Peyer's patch (tissue), 4 donors: ENCODE results near the gene ZNF385A. TPM values are rescaled to one million over a fixed set of nuclear protein-coding genes. Genes with fewer than 3 reads are reported as not detected.

ENCODE experiments used
- DNase-seq, 3 donors: peaks; one replicate each; pipeline ENCODE4 v3.0.0-alpha.2; 2017 to 2019
- H3K27ac ChIP-seq, 4 donors: fragments of 200-600 bp; sonication (generic); one replicate each; pipeline ENCODE4 v1.5.1; 2016 to 2019
- H3K27me3 ChIP-seq, 2 donors: fragments of 200-600 bp; sonication (generic); one replicate each; pipeline ENCODE4 v1.5.1; 2019
- H3K36me3 ChIP-seq, 3 donors: fragments of 200-600 bp; sonication (generic); one replicate each; pipeline ENCODE4 v1.5.1; 2016 to 2019
- H3K4me1 ChIP-seq, 4 donors: fragments of 200-600 bp; sonication (generic); one replicate each; pipeline ENCODE4 v1.5.1; 2016 to 2019
- H3K4me3 ChIP-seq, 4 donors: fragments of 200-600 bp; sonication (generic); 1 replicate in 3 of 4; 2 replicates in 1 of 4; pipeline ENCODE4 v1.5.1; 2016 to 2019; ENCODE audit warnings: mild to moderate bottlenecking in 1 of 4
- H3K9me3 ChIP-seq, 4 donors: fragments of 200-600 bp; sonication (generic); one replicate each; pipeline ENCODE4 v1.5.1; 2016 to 2019; ENCODE audit warnings: mild to moderate bottlenecking in 1 of 4
- POLR2A ChIP-seq, 2 donors: fragments of 450-650 bp; IDR thresholded peaks; one replicate each; pipeline ENCODE4 v1.5.1; 2017; ENCODE audit warnings: antibody characterized with exemption in 2 of 2, mild to moderate bottlenecking in 2 of 2, moderate library complexity in 2 of 2
- total RNA-seq, 4 donors: library from RNA; depleted of rRNA; stranded (reverse); fragments of >200 nt; gene quantifications; one replicate each; pipeline ENCODE4 v1.1.0, GENCODE V29; 2016
- TF ChIP-seq, protein P1 (sequence below), 6 experiments: fragments of 450-650 bp in 4 of 6; fragments of 200-600 bp in 2 of 6; sonication (generic) in 1 of 6; IDR thresholded peaks; one replicate each; pipeline ENCODE4 v1.5.1; 2017 to 2019; ENCODE audit warnings: antibody characterized with exemption in 6 of 6, mild to moderate bottlenecking in 3 of 6, moderate library complexity in 1 of 6

ZNF385A gene
- total RNA-seq, 4 donors from 2014 or later, result 7.3 to 28.1 (median 9.7) TPM

DNA sequence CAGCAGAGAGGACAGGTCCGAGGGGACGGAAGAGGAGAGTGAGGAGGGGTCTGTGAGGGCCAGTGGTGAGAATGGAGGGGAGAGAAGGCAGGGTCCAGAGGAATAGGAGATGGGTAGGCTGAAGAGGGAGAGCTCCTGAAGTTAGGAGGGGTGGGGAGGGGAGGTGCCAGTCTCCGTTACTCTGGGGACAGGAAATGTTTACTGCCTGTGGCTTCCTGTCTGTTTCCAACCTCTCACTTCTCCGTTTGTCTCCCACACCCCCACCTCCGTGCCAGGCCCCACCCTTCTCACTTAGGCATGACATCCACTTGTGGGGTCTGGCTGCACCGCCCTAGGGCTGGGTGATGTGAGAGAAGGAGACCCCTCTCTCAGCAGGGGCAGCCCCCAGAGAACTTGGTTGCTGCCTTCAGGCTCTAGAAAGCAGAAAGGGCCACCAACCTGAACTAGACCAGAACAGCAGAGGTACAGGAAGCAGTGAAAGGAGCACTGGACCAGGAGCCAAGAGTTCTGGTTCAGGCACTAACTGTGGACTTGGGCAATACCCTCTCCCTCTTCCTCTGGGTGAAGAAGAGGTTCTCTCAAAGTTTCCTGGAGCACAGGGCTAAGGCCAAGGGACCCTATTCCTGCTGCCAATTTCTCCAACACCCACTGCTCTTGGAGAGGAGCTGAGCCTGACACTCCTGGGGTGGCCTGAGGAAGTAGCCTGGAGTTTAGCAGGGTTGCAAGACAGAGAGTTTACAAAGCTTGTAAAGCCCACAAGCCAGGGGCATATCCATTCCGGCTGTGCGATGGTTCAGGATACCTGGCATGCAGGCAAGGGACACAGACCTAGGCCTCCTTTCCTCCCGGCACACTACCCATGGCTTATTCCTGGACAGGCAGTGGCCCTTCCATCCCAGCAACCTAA, 29.0 kb upstream of the ZNF385A start:
- no peaks in the 10 kb centered on the region for H3K27me3 ChIP-seq
- H3K36me3 ChIP-seq, result peaks cover 0 to 13% (median 0%) of the 10 kb centered on the region in 3 donors
- TF ChIP-seq, protein P1, sequence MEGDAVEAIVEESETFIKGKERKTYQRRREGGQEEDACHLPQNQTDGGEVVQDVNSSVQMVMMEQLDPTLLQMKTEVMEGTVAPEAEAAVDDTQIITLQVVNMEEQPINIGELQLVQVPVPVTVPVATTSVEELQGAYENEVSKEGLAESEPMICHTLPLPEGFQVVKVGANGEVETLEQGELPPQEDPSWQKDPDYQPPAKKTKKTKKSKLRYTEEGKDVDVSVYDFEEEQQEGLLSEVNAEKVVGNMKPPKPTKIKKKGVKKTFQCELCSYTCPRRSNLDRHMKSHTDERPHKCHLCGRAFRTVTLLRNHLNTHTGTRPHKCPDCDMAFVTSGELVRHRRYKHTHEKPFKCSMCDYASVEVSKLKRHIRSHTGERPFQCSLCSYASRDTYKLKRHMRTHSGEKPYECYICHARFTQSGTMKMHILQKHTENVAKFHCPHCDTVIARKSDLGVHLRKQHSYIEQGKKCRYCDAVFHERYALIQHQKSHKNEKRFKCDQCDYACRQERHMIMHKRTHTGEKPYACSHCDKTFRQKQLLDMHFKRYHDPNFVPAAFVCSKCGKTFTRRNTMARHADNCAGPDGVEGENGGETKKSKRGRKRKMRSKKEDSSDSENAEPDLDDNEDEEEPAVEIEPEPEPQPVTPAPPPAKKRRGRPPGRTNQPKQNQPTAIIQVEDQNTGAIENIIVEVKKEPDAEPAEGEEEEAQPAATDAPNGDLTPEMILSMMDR (IDR thresholded peaks at IDR 0.05), result no peak
- no peak for TF ChIP-seq POLR2A (IDR thresholded peaks at IDR 0.05)
- peaks cover 0 to 59% (median 21%) of the 10 kb centered on the region in 4 donors for H3K4me1 ChIP-seq
- peak in 2 of 3 donors; percentile 88 to 91 for DNase-seq
- H3K4me3 ChIP-seq, result peak overlapping the region in 3 of 4 donors; percentile 13 to 84 (median 34)
- H3K27ac ChIP-seq, result peak overlapping the region; percentile 68 to 81 (median 76)
- H3K9me3 ChIP-seq, result no peaks in the 10 kb centered on the region

DNA sequence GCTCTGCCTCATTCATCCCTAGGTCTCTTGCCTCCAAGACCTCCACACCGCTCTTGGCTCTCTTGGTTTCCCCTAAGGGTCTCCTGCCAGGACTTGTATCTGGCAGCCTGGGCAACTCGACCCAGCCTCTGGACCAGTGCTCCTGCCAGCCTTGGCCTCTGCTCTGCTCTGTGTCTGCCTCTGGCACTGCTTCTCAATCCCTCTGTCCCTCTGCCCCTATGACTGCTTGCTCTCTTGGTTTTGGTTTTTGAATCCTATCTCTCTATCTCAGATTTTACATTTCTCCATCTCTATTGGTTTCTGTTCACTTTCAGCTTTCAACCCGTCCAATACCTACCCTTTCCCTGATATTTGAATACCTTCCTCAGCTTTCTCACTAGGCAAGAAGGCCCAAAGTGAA, 28.3 kb upstream of the ZNF385A start:
- no peak for TF ChIP-seq POLR2A (IDR thresholded peaks at IDR 0.05)
- TF ChIP-seq, protein P1 (IDR thresholded peaks at IDR 0.05), result no peak
- H3K27ac ChIP-seq, result peak overlapping the region; percentile 68 to 81 (median 76)
- H3K9me3 ChIP-seq, result no peaks in the 10 kb centered on the region
- no peak for DNase-seq
- peaks cover 0 to 19% (median 0%) of the 10 kb centered on the region in 3 donors for H3K36me3 ChIP-seq
- no peaks in the 10 kb centered on the region for H3K27me3 ChIP-seq
- peak overlapping the region in 3 of 4 donors; percentile 13 to 84 (median 34) for H3K4me3 ChIP-seq
- H3K4me1 ChIP-seq, result peaks cover 0 to 59% (median 21%) of the 10 kb centered on the region in 4 donors

DNA sequence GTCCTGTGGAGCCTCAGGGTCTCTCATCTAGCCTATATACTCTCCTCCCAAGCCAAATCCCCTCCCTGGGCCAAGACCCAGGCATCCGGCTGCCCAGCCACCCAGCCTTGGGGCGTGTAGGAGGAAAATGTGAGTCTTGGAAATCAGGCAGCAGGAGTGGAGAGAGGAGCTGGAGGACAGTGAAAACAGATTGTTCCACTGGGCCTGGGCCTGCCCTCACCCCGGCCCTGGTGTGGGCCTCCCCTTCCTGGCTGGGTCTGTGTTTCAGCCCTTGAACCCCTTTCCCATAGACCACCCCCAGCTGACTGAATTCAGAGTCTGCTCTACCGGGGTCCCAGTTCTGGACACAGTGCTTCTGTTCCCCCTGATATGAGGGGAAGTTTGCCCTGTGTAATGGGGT, 27.8 kb upstream of the ZNF385A start:
- Histone ChIP-seq H3K4me3 (peak overlapping the region in 1 of 4 donors; percentile 84), H3K27ac (peak overlapping the region; percentile 68 to 81 (median 76)), H3K9me3 (no peaks in the 10 kb centered on the region), H3K4me1 (peaks cover 0 to 59% (median 21%) of the 10 kb centered on the region in 4 donors), H3K36me3 (peaks cover 0 to 24% (median 0%) of the 10 kb centered on the region in 3 donors), H3K27me3 (no peaks in the 10 kb centered on the region)
- DNase-seq, result no peak
- TF ChIP-seq, protein P1 (IDR thresholded peaks at IDR 0.05), result no peak
- no peak for TF ChIP-seq POLR2A (IDR thresholded peaks at IDR 0.05)

DNA sequence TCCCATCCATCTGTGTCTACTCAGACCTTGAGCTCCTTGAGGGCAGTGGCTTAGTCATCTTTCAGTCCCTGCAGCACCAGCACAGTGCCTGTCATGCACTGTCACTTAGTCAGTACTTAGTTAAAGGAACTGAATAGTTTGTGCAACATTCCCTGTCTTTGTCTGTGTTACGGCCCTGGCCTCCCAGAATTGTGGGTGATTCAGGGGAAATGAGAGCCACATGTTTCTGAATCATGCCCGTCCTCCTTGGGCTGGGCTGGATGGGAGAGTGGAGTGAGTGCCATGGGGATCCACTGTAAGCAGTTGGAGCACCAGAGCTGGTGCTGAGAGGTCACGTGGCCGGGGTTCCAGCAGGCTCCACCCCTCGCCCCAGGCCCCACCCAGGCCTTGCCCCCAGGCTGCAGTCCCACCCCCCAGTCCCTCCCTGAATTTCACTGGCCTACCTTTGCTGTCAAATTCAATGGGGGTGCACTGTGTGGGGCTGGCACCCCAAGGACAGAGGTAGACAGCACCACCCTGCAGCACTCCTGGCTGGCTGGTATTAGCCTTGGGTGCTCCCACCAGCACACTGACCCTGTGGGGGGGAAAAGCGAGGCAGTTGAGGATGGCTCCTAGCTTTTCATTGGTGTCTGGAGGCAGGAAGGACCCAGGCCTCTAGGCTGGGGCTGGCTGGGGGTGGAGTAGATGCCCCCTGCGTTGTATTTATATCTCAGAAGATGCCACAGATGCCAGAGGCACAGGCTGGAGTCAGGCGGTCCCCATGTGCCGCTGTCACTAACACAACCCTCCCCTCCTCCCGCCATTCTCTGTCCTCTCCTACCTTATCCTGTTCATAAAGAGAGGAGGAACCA, 27.1 kb upstream of the ZNF385A start:
- Histone ChIP-seq H3K36me3 (peaks cover 0 to 27% (median 0%) of the 10 kb centered on the region in 3 donors), H3K27ac (peak overlapping the region; percentile 68 to 81 (median 76)), H3K4me3 (no peak overlapping the region), H3K27me3 (no peaks in the 10 kb centered on the region), H3K9me3 (no peaks in the 10 kb centered on the region), H3K4me1 (peaks cover 0 to 57% (median 21%) of the 10 kb centered on the region in 4 donors)
- TF ChIP-seq POLR2A (IDR thresholded peaks at IDR 0.05), result no peak
- TF ChIP-seq, protein P1 (IDR thresholded peaks at IDR 0.05), result no peak
- peak in 1 of 3 donors; percentile 65 for DNase-seq

DNA sequence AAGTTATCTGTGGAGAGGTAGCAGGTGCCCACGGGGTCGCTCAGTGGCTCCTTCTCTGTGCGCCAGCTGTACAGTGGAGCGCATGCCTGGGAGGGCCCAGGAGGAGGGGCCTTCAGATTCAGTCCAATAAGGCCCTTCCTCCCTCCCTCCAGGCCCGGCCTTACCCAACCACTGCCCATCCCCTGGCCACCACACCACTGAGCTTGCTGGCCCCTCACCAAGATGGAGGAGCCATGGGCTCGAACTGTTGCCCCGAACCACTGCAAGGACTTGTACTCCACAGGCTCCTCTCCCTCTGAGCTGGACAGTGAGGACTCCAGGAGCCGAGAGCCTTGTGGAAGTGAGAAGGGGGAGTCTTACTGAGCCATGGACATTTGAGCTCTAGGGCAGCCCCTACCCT, 24.7 kb upstream of the ZNF385A start:
- Histone ChIP-seq H3K9me3 (no peaks in the 10 kb centered on the region), H3K36me3 (peaks cover 0 to 48% (median 0%) of the 10 kb centered on the region in 3 donors), H3K27me3 (no peaks in the 10 kb centered on the region), H3K4me1 (peaks cover 0 to 35% (median 15%) of the 10 kb centered on the region in 4 donors), H3K4me3 (no peak overlapping the region), H3K27ac (no peak overlapping the region)
- no peak for DNase-seq
- TF ChIP-seq, protein P1 (IDR thresholded peaks at IDR 0.05), result no peak
